ENCODE results near the gene PDE4B.
A peak's percentile ranks its signal among the peaks of the same experiment; 100 is the strongest.
"Not testable (repeated sequence)": the region's sequence is repeated elsewhere in the genome, so short reads cannot be mapped to it uniquely, and the experiment has no call there.

PDE4B gene

GRCh38 chr1:66393586-66394287 is 601.0 kb downstream of the PDE4B start:
- peak; percentile 49 for DNase-seq (ENCODE audit: low read depth)

- DNase-seq (ENCODE audit: low read depth): no peak
Observed at GRCh38 chr1:66394603-66395002, 601.9 kb downstream of the PDE4B start.

- DNase-seq (ENCODE audit: low read depth): peak; percentile 40
Observed at GRCh38 chr1:66395202-66396061, 602.7 kb downstream of the PDE4B start.

GRCh38 chr1:66396212-66396890 is 603.7 kb downstream of the PDE4B start:
- DNase-seq (ENCODE audit: low read depth): peak; percentile 36

GRCh38 chr1:66397192-66397591 is 604.5 kb downstream of the PDE4B start:
- no peak for DNase-seq (ENCODE audit: low read depth)

- DNase-seq (ENCODE audit: low read depth): peak; percentile 21
Observed at GRCh38 chr1:66399888-66400529, 607.3 kb downstream of the PDE4B start.

- no peak for DNase-seq (ENCODE audit: low read depth)
Observed at GRCh38 chr1:66400660-66401059, 608.0 kb downstream of the PDE4B start.

GRCh38 chr1:66401244-66401643 is 608.5 kb downstream of the PDE4B start:
- DNase-seq (ENCODE audit: low read depth): no peak

GRCh38 chr1:66402194-66402593 is 609.5 kb downstream of the PDE4B start:
- DNase-seq (ENCODE audit: low read depth): no peak

GRCh38 chr1:66403007-66403731 is 610.5 kb downstream of the PDE4B start:
- DNase-seq (ENCODE audit: low read depth): no peak

- no peak for DNase-seq (ENCODE audit: low read depth)
Observed at GRCh38 chr1:66405061-66405460, 612.4 kb downstream of the PDE4B start.

GRCh38 chr1:66411449-66411848 is 618.8 kb downstream of the PDE4B start:
- DNase-seq (ENCODE audit: low read depth): not testable (repeated sequence)

- DNase-seq (ENCODE audit: low read depth): peak; percentile 49
Observed at GRCh38 chr1:66412704-66413103, 620.0 kb downstream of the PDE4B start.

GRCh38 chr1:66413136-66413837 is 620.6 kb downstream of the PDE4B start:
- no peak for DNase-seq (ENCODE audit: low read depth)

- DNase-seq (ENCODE audit: low read depth): no peak
Observed at GRCh38 chr1:66413838-66414175, 621.1 kb downstream of the PDE4B start.

GRCh38 chr1:66415281-66415680 is 622.6 kb downstream of the PDE4B start:
- DNase-seq (ENCODE audit: low read depth): no peak

- DNase-seq (ENCODE audit: low read depth): no peak
Observed at GRCh38 chr1:66415866-66416265, 623.2 kb downstream of the PDE4B start.

- DNase-seq (ENCODE audit: low read depth): peak; percentile 69
Observed at GRCh38 chr1:66416295-66416694, 623.6 kb downstream of the PDE4B start.

GRCh38 chr1:66418021-66418420 is 625.3 kb downstream of the PDE4B start:
- DNase-seq (ENCODE audit: low read depth): no peak

- not testable (repeated sequence) for DNase-seq (ENCODE audit: low read depth)
Observed at GRCh38 chr1:66420171-66420570, 627.5 kb downstream of the PDE4B start.

GRCh38 chr1:66420906-66421305 is 628.2 kb downstream of the PDE4B start:
- not testable (repeated sequence) for DNase-seq (ENCODE audit: low read depth)
